ENCODE results near the gene RPS6KA4. TPM values are rescaled to one million over a fixed set of nuclear protein-coding genes. Genes with fewer than 3 reads are reported as not detected.

Gene RPS6KA4
- total RNA-seq, 4 donors from 2014 or later, result 23.7 to 34.3 (median 26.2) TPM

DNA sequence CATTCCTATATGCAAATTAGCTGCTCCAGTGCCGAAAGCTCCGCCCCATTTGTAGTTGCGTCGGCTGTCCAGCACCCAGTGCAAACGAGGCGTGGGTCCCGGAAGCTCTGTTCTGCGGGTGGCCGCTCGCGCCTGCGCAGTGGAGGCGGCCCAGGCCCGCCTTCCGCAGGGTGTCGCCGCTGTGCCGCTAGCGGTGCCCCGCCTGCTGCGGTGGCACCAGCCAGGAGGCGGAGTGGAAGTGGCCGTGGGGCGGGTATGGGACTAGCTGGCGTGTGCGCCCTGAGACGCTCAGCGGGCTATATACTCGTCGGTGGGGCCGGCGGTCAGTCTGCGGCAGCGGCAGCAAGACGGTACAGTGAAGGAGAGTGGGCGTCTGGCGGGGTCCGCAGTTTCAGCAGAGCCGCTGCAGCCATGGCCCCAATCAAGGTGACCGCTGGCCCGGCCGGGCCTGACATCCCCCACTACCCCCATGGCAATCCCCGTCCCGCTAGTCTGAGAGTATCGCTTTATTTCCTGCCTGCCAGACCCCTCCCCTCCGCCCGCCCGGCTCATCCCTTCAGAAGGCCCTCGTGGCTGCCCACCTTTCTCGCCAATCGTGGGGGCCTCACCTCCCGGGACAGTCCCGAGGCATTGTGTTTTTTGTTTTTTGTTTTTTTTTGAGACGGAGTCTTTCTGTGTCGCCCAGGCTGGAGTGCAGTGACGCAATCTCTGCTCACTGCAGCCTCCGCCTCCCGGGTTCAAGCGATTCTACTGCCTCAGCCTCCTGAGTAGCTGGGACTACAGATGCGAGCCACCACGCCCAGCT lies 40.8 kb upstream of the RPS6KA4 start, which contains the start of gene PRDX5:
PRDX5 (plus strand) TSS at position 161 of the 805 bp plus-strand sequence; CDS start at position 256, 95 bp downstream.
- peak; percentile 80 to 83 for TF ChIP-seq POLR2A (IDR thresholded peaks at IDR 0.05)
- TF ChIP-seq EP300 (IDR thresholded peaks at IDR 0.05), result peak in 1 of 2 donors; percentile 85
- peak; percentile 39 to 72 (median 62) for TF ChIP-seq CTCF (IDR thresholded peaks at IDR 0.05)
- Histone ChIP-seq H3K4me1 (peaks cover 0 to 34% (median 13%) of the 10 kb centered on the region in 4 donors), H3K36me3 (peaks cover 0 to 70% (median 19%) of the 10 kb centered on the region in 3 donors), H3K27ac (peak within 1 kb of the TSS; percentile 96 to 99 (median 98)), H3K9me3 (no peaks in the 10 kb centered on the region), H3K4me3 (peak within 1 kb of the TSS; percentile 51 to 96 (median 84)), H3K27me3 (no peaks in the 10 kb centered on the region)
- DNase-seq (ENCODE audit: low spot score in 2 of 2), result peak; percentile 93
- 1% methylated on average over 39 to 61 of the region's 61 CpGs for WGBS, 2 donors

DNA sequence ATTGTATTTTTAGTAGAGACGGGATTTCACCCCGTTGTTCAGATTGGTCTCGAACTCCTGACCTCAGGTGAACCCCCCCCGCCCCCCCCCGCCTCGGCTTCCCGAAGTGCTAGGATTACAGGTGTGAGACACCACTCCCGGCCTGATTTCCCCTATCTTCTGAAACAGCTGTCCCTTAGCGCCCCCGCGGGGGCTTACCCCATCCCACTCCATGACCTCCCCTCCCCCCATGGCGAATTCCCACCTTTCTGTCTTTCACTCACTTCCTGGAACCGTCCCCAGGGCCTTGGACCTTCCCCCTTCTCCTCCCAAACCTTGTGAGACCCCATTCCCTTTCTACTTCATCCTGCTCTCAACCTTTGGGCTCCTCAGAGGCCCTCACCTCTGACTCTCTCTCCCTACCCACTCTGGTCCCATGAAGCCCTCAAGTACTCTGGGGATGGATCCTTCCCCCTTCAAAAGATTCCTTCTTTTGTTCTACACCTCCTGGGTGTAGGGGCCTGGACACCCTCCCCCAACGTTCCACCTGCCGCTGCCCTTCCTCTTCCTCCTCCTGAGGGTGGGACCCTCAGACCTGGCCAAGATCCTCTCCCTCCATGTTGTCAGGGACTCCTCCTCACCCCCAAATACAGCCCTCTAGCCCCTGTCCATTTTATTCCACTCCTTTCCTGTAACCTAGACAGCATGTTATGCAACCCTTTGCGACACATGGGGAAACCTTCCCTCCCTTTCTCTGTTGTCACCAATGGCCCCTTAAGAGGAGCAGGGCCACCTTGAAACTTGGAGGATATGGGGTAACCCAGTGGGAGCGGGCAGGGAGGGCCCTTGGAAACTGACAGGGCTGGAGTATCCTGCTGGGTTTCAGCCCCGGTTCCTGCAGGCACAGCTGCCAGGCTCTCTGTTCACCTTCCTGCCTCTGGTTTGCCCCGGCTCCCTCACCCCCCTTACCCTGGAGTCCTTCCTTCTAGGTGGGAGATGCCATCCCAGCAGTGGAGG lies 39.9 kb upstream of the RPS6KA4 start:
- Histone ChIP-seq H3K4me1 (peaks cover 0 to 34% (median 13%) of the 10 kb centered on the region in 4 donors), H3K9me3 (no peaks in the 10 kb centered on the region), H3K27me3 (no peaks in the 10 kb centered on the region), H3K27ac (peak overlapping the region; percentile 96 to 99 (median 98)), H3K4me3 (peak overlapping the region; percentile 51 to 96 (median 84)), H3K36me3 (peaks cover 0 to 66% (median 19%) of the 10 kb centered on the region in 3 donors)
- DNase-seq (ENCODE audit: low spot score in 2 of 2), result no peak
- no peak for TF ChIP-seq EP300 (IDR thresholded peaks at IDR 0.05)
- TF ChIP-seq POLR2A (IDR thresholded peaks at IDR 0.05), result no peak
- no peak for TF ChIP-seq CTCF (IDR thresholded peaks at IDR 0.05)
- 28 to 30% methylated on average over 16 to 19 of the region's 19 CpGs for WGBS, 2 donors

GRCh38 chr11:64320556-64320955 lies 38.4 kb upstream of the RPS6KA4 start:
- WGBS, 2 donors, result 93% methylated on average over 7 of the region's 7 CpGs
- H3K36me3 ChIP-seq, result peaks cover 0 to 51% (median 15%) of the 10 kb centered on the region in 3 donors
- peak overlapping the region in 1 of 4 donors; percentile 40 for H3K27ac ChIP-seq
- no peak for DNase-seq (ENCODE audit: low spot score in 2 of 2)
- no peaks in the 10 kb centered on the region for H3K9me3 ChIP-seq
- TF ChIP-seq POLR2A (IDR thresholded peaks at IDR 0.05), result no peak
- TF ChIP-seq EP300 (IDR thresholded peaks at IDR 0.05), result no peak
- TF ChIP-seq CTCF (IDR thresholded peaks at IDR 0.05), result no peak
- no peaks in the 10 kb centered on the region for H3K27me3 ChIP-seq
- no peak overlapping the region for H3K4me3 ChIP-seq
- peaks cover 0 to 33% (median 13%) of the 10 kb centered on the region in 4 donors for H3K4me1 ChIP-seq

DNA sequence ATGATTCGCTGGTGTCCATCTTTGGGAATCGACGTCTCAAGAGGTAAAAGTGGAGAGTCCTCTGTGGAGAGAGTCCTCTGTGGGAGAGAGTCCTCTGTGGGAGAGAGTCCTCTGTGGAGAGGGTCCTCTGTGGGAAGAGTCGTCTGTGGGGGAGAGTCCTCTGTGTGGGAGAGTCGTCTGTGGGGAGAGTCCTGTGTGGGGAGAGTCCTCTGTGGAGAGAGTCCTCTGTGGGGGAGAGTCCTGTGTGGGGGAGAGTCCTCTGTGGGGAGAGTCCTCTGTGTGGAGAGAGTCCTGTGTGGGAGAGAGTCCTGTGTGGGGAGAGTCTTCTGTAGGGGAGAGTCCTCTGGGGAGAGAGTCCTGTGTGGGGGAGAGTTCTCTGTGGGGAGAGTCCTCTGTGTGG lies 37.9 kb upstream of the RPS6KA4 start:
- Histone ChIP-seq H3K27ac (peak overlapping the region in 1 of 4 donors; percentile 40), H3K4me3 (no peak overlapping the region), H3K4me1 (peaks cover 0 to 28% (median 12%) of the 10 kb centered on the region in 4 donors), H3K27me3 (no peaks in the 10 kb centered on the region), H3K9me3 (no peaks in the 10 kb centered on the region), H3K36me3 (peaks cover 0 to 46% (median 11%) of the 10 kb centered on the region in 3 donors)
- TF ChIP-seq CTCF (IDR thresholded peaks at IDR 0.05) (no peak), EP300 (IDR thresholded peaks at IDR 0.05) (no peak), POLR2A (IDR thresholded peaks at IDR 0.05) (no peak)
- DNase-seq (ENCODE audit: low spot score in 2 of 2), result no peak
- 80 to 83% methylated on average over 5 of the region's 5 CpGs for WGBS, 2 donors

Data from tibial nerve (tissue), 4 donors.